HG03135 (cell line): ENCODE data around the gene CCDC121.

Source experiments
- ATAC-seq: cut with Tn5 transposase; IDR thresholded peaks from one replicate; pipeline ENCODE4 v1.9.1; 2021; ENCODE audit warnings: mild to moderate bottlenecking, moderate library complexity; ENCODE audit not compliant: unreplicated experiment

The CCDC121 gene

DNA sequence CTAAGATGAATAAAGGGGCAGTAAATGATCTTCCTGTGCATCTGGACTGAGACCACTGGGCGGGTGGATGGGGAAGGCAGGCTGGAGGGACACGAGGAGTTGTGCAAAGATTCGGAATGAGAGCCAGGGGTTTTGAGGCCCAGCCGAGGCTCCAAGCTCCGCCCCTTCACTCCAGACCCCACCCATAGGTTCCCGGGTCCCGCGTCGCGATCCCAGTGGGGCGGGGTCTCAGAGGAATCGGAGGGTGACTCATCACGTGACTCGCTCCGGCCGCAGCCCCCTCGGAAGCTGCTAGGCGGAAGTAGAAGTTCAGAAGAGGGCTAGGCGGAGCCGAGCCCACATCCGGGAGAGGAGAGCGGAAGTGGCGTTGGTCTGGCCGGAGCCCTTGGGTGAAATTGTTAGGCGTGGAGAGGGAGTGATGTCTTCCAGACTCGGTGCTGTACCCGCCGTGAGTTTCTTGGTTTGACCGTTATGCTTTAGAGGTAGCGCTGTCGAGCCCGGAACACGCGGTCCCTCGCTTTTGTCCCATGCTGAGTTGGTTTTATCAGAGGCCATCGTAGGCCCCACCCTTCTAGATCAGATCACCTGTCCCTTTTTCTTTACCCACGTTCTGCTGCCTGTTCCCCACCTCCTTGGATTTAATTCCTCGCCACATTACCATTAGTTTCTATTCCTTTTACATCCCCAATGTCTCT is 46.0 kb downstream of the CCDC121 start, which contains the start of gene ZNF512:
Gene ZNF512, plus strand, starts transcription at position 348 of the 695 bp plus-strand sequence. Its CDS starts 71 bp downstream, at position 419.
- ATAC-seq, result peak; percentile 94

DNA sequence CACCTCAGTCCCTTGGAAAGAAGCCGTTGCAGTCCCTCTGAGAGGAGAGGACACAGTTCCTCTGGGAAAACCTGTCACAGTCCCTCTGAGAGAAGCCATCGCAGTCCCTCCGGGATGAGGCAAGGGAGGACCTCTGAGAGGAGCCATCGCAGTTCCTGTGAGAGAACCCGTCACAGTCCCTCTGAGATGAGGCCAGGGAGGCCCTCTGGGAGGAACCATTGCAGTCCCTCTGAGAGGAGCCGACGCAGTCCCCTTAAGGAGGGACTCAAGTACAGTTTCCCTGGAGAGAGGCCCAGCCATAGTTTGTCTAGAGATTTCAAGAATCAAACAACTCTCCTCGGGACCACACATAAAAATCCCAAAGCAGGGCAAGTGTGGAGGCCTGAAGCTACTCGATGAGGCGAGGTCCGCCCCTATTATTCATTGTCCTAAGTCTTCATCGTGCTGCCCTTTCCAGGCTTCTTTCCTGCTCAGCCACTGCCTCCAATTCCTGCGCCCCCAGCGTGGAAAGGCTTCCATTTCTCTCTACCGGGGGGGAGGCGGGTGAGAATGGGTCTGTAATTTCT is 46.6 kb downstream of the CCDC121 start:
- ATAC-seq, result no peak

DNA sequence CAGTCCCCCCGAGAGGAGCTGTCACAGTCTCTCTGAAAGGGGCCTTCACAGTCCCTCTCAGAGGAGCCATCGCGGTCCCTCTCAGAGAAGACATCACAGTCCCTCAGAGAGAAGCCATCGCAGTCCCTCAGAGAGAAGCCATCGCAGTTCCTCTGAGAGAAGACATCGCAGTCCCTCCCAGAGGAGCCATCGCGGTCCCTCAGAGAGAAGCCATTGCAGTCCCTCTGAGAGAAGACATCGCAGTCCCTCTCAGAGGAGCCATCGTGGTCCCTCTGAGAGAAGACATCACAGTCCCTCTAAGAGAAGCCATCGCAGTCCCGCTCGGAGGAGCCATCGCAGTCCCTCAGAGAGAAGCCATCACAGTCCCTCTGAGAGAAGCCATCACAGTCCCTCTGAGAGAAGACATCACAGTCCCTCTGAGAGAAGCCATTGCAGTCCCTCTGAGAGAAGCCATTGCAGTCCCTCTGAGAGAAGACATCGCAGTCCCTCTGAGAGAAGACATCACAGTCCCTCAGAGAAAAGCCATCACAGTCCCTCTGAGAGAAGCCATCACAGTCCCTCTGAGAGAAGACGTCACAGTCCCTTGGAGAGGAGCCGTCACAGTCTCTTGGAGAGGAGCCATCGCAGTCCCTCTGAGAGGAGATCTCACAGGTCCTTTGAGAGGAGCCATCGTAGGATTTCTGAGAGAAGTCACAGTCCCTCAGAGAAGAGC is 47.2 kb downstream of the CCDC121 start:
- no peak for ATAC-seq
